Measurements from ENCODE around the gene C1orf122. TPM values are rescaled to one million over a fixed set of nuclear protein-coding genes. Genes with fewer than 3 reads are reported as not detected.

The C1orf122 gene
- total and polyA plus RNA-seq, 2 of the 13 experiments (the other 11 are each of a cell fraction or from before 2014, with no cell fraction given): 18.7 to 40.6 TPM

- Histone ChIP-seq H3K36me3 (replicated peaks in 1 of 2; ENCODE audit: control insufficient read depth in 1 of 2, insufficient read depth in 2 of 2, low read length in 2 of 2) (no peaks in the 10 kb centered on the region), H3K4me3 (replicated peaks in 1 of 3; ENCODE audit: insufficient read depth in 1 of 3, low read depth in 2 of 3, low read length in 3 of 3) (no peak overlapping the region), H3K9ac (ENCODE audit: insufficient read depth, low read depth, low read length) (no peak overlapping the region), H3K4me2 (ENCODE audit: low read depth, low read length) (no peak overlapping the region), H4K20me1 (ENCODE audit: insufficient read depth, low read length) (no peaks in the 10 kb centered on the region), H3K27ac (ENCODE audit: extremely low read length, insufficient read depth, low read length) (no peak overlapping the region), H3K4me1 (ENCODE audit: insufficient read depth, low read length) (peaks cover 6% of the 10 kb centered on the region; the same call in 1 of the 2 replicates), H3K79me2 (ENCODE audit: insufficient read depth, low read length) (no peaks in the 10 kb centered on the region), H2AFZ (ENCODE audit: low read length) (no peak overlapping the region), H3K27me3 (ENCODE audit: control insufficient read depth in 1 of 2, insufficient read depth in 2 of 2, low read length in 2 of 2) (peaks cover 0 to 42% of the 10 kb centered on the region in 2 experiments; a peak in 4 of 5 replicates), H3K9me3 (ENCODE audit: low read length) (no peaks in the 10 kb centered on the region)
- FAIRE-seq (no peak), ATAC-seq (no peak), DNase-seq (ENCODE audit: low spot score) (no peak)
- WGBS (ENCODE audit: low lambda C conversion rate): 0% methylated on average over 2 of the region's 2 CpGs
- intact Hi-C loops (cut with micrococcal nuclease; ENCODE audit: unreplicated experiment) (no loop called here), in situ Hi-C loops (cut with HindIII; ENCODE audit: extremely low pct_ligation_motif_present, low pct_unique_long_range_greater_than_20kb) (no loop called here)
- BruUV-seq (replicated peaks): no TSS peak
- ChIA-PET CTCF (ENCODE audit: low intra/inter-chr PET ratio, low total read pairs) (no interaction called here), POLR2A (no interaction called here)
- TF ChIP-seq ZNF34 (CRISPR knock-in tag; IDR thresholded peaks at IDR 0.05; ENCODE audit: borderline replicate concordance) (no peak), KAT2B (IDR thresholded peaks at IDR 0.05; ENCODE audit: borderline replicate concordance, low read depth, low read length) (no peak), GPBP1L1 (CRISPR knock-in tag; IDR thresholded peaks at IDR 0.05) (no peak), TARDBP (CRISPR knock-in tag; IDR thresholded peaks at IDR 0.05) (no peak), ZNF772 (CRISPR knock-in tag; IDR thresholded peaks at IDR 0.05) (no peak), SMAD9 (CRISPR knock-in tag; IDR thresholded peaks at IDR 0.05) (no peak), ZNF782 (CRISPR knock-in tag; IDR thresholded peaks at IDR 0.05; ENCODE audit: borderline replicate concordance) (no peak), ATF2 (CRISPR knock-in tag; IDR thresholded peaks at IDR 0.05) (no peak), THAP7 (CRISPR knock-in tag; IDR thresholded peaks at IDR 0.05) (no peak), ZSCAN31 (CRISPR knock-in tag; IDR thresholded peaks at IDR 0.05; ENCODE audit: low read depth) (no peak), ZFYVE20 (CRISPR knock-in tag; IDR thresholded peaks at IDR 0.05; ENCODE audit: borderline replicate concordance, low read depth) (no peak), ZNF362 (CRISPR knock-in tag; IDR thresholded peaks at IDR 0.05; ENCODE audit: borderline replicate concordance) (no peak), TFDP1 (CRISPR knock-in tag; IDR thresholded peaks at IDR 0.05; ENCODE audit: borderline replicate concordance) (no peak), PAWR (CRISPR knock-in tag; IDR thresholded peaks at IDR 0.05; ENCODE audit: borderline replicate concordance) (no peak), ZNF501 (CRISPR knock-in tag; IDR thresholded peaks at IDR 0.05) (no peak), HHEX (CRISPR knock-in tag; IDR thresholded peaks at IDR 0.05) (no peak)
Measured at GRCh38 chr1:37762516-37762915, 45.1 kb upstream of the C1orf122 start.
